ENCODE results near the gene ZBTB7C. TPM values are rescaled to one million over a fixed set of nuclear protein-coding genes. Genes with fewer than 3 reads are reported as not detected.

The ZBTB7C gene
- total and polyA plus RNA-seq, 2 of the 4 experiments (the other 2 are of a cell fraction), result not detected

DNA sequence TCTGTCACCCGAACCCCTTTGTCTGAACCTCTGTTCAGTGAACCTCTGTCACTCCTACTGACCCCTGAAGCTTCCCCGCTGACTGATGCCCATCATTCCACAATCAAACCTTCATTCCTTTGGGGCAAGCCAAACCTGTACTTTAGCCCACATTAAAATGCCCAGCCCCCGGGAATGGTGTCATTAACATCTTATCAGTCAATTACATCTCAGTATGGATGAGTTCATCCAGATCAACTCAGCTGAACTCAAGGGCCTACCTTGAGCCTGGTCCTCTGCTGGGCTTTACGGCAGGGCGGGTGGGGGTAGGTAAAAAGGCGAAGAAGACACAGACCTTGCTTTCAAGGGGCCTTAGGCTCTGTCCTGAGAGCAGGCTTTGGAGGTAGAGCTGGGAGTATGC lies 324.3 kb downstream of the ZBTB7C start:
- Histone ChIP-seq H3K23ac (ENCODE audit: low read depth, low read length) (no peak overlapping the region), H3K27ac (ENCODE audit: insufficient read depth, low read length) (no peak overlapping the region), H3K14ac (replicated peaks; ENCODE audit: low read depth, low read length) (no peak overlapping the region), H2AK5ac (ENCODE audit: low read depth, low read length) (no peak overlapping the region), H3K27me3 (ENCODE audit: control insufficient read depth, insufficient read depth, low read length) (no peaks in the 10 kb centered on the region; the same call in 1 of the 2 replicates), H3K9ac (ENCODE audit: low read depth, low read length) (no peak overlapping the region), H3K4me3 (ENCODE audit: insufficient read depth, low read depth, low read length) (no peak overlapping the region), H2AK9ac (replicated peaks; ENCODE audit: low read depth, low read length, poor library complexity) (no peak overlapping the region), H2AFZ (replicated peaks; ENCODE audit: low read length, poor library complexity) (no peak overlapping the region), H3K18ac (ENCODE audit: low read depth, low read length) (no peak overlapping the region), H4K91ac (ENCODE audit: insufficient read depth, low read depth, low read length) (no peak overlapping the region), H3K56ac (ENCODE audit: extremely low read depth, insufficient read depth, low read length) (no peak overlapping the region), H3K4me2 (ENCODE audit: low read depth, low read length) (no peak overlapping the region), H3K36me3 (ENCODE audit: control insufficient read depth, insufficient read depth, low read length) (no peaks in the 10 kb centered on the region), H2BK120ac (ENCODE audit: low read depth, low read length) (no peak overlapping the region), H4K8ac (ENCODE audit: low read depth in 2 of 2, low read length in 2 of 2) (no peak overlapping the region), H3K4me1 (ENCODE audit: control insufficient read depth, insufficient read depth, low read length) (no peaks in the 10 kb centered on the region), H2BK20ac (ENCODE audit: low read depth, low read length) (no peak overlapping the region), H3K9me1 (ENCODE audit: insufficient read depth, low read length) (no peaks in the 10 kb centered on the region), H3K9me3 (ENCODE audit: control insufficient read depth, insufficient read depth, low read length) (no peaks in the 10 kb centered on the region), H3K79me1 (ENCODE audit: low read depth in 1 of 2, low read length in 2 of 2) (no peaks in the 10 kb centered on the region), H2BK5ac (ENCODE audit: low read depth, low read length, poor library complexity, severe bottlenecking) (no peak overlapping the region), H2BK15ac (ENCODE audit: low read depth, low read length) (no peak overlapping the region), H4K20me1 (ENCODE audit: insufficient read depth, low read length) (no peaks in the 10 kb centered on the region), H4K5ac (ENCODE audit: low read depth, low read length) (no peak overlapping the region), H3K4ac (ENCODE audit: low read depth, low read length) (no peak overlapping the region)
- no peak for ATAC-seq (ENCODE audit: low read depth)
- in situ Hi-C loops (cut with MboI; ENCODE audit: low sequenced_read_pairs) (no loop called here), intact Hi-C loops (cut with micrococcal nuclease) (no loop called here), dilution Hi-C loops (cut with HindIII; ENCODE audit: low sequenced_read_pairs, unreplicated experiment) (no loop called here)
- WGBS, 2 experiments (ENCODE audit: extremely low coverage in 2 of 2, insufficient read length in 1 of 2), result no CpG with 5 or more reads among the region's 6 CpGs
- BruUV-seq (replicated peaks), result no TSS peak
- POLR2A ChIA-PET (ENCODE audit: unreplicated experiment), result no interaction called here
- CTCF ChIA-PET, result interaction anchor here (0.9 kb wide), 1 partner anchor 360 kb away, joined by 3 read pairs; no protein-coding TSS in a partner anchor
- DNase-seq, result no peak
- TF ChIP-seq CHD1 (IDR thresholded peaks at IDR 0.05; ENCODE audit: low read depth, low read length) (no peak), POLR2A (IDR thresholded peaks at IDR 0.05; ENCODE audit: low read depth, low read length) (no peak), NFE2L2 (IDR thresholded peaks at IDR 0.05; ENCODE audit: low read depth, low read length) (no peak), RCOR1 (IDR thresholded peaks at IDR 0.05; ENCODE audit: insufficient replicate concordance, low read length) (no peak), FOS (IDR thresholded peaks at IDR 0.05; ENCODE audit: low read depth, low read length) (no peak)
- TF ChIP-seq, protein P1, sequence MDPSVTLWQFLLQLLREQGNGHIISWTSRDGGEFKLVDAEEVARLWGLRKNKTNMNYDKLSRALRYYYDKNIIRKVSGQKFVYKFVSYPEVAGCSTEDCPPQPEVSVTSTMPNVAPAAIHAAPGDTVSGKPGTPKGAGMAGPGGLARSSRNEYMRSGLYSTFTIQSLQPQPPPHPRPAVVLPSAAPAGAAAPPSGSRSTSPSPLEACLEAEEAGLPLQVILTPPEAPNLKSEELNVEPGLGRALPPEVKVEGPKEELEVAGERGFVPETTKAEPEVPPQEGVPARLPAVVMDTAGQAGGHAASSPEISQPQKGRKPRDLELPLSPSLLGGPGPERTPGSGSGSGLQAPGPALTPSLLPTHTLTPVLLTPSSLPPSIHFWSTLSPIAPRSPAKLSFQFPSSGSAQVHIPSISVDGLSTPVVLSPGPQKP (IDR thresholded peaks at IDR 0.05; ENCODE audit: borderline replicate concordance, low read depth, low read length), result no peak
- TF ChIP-seq, protein P2, sequence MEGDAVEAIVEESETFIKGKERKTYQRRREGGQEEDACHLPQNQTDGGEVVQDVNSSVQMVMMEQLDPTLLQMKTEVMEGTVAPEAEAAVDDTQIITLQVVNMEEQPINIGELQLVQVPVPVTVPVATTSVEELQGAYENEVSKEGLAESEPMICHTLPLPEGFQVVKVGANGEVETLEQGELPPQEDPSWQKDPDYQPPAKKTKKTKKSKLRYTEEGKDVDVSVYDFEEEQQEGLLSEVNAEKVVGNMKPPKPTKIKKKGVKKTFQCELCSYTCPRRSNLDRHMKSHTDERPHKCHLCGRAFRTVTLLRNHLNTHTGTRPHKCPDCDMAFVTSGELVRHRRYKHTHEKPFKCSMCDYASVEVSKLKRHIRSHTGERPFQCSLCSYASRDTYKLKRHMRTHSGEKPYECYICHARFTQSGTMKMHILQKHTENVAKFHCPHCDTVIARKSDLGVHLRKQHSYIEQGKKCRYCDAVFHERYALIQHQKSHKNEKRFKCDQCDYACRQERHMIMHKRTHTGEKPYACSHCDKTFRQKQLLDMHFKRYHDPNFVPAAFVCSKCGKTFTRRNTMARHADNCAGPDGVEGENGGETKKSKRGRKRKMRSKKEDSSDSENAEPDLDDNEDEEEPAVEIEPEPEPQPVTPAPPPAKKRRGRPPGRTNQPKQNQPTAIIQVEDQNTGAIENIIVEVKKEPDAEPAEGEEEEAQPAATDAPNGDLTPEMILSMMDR (conservative IDR thresholded peaks at IDR 0.05; ENCODE audit: low read depth, low read length), result no peak
